Endothelial cell (in vitro differentiated cells): ENCODE data around the gene HRH2. TPM values are rescaled to one million over a fixed set of nuclear protein-coding genes. Genes with fewer than 3 reads are reported as not detected.

Source experiments
- DNase-seq: peaks from one replicate; pipeline ENCODE4 v3.0.0; 2021; ENCODE audit warnings: low spot score
- H3K27ac Mint-ChIP-seq: one replicate; pipeline ENCODE4 v1.8.0; 2021; ENCODE audit warnings: mixed read lengths, inconsistent platforms; ENCODE audit not compliant: unreplicated experiment
- H3K27me3 Mint-ChIP-seq: one replicate; pipeline ENCODE4 v1.8.0; 2021; ENCODE audit warnings: mild to moderate bottlenecking, moderate library complexity, mixed read lengths, inconsistent platforms; ENCODE audit not compliant: unreplicated experiment
- H3K36me3 Mint-ChIP-seq: one replicate; pipeline ENCODE4 v1.8.0; 2021; ENCODE audit warnings: mild to moderate bottlenecking, low read depth, mixed read lengths, inconsistent platforms; ENCODE audit not compliant: unreplicated experiment
- H3K4me1 Mint-ChIP-seq: one replicate; pipeline ENCODE4 v1.8.0; 2021; ENCODE audit warnings: mild to moderate bottlenecking, mixed read lengths, inconsistent platforms; ENCODE audit not compliant: unreplicated experiment
- H3K4me3 Mint-ChIP-seq: one replicate; pipeline ENCODE4 v1.8.0; 2021; ENCODE audit warnings: mild to moderate bottlenecking, mixed read lengths, inconsistent platforms; ENCODE audit not compliant: unreplicated experiment
- H3K9me3 Mint-ChIP-seq: one replicate; pipeline ENCODE4 v1.8.0; 2021; ENCODE audit warnings: mixed read lengths, inconsistent platforms; ENCODE audit not compliant: unreplicated experiment
- total RNA-seq: library from RNA; stranded (reverse); fragmentation: NEBNext Ultra II Directional; extraction: Animal tissue kit (Norgen Biotek cat#: 25700); gene quantifications from one replicate; pipeline ENCODE4 v1.2.1, GENCODE V29; 2021; ENCODE audit not compliant: unreplicated experiment
- TF ChIP-seq, protein P1 (sequence below): fragments of 200-600 bp; sonication (generic); IDR thresholded peaks from one replicate; pipeline ENCODE4 v1.5.0; 2021; ENCODE audit warnings: antibody characterized with exemption; ENCODE audit not compliant: unreplicated experiment

HRH2 gene
- total RNA-seq, 1 donor from 2014 or later, result 0.41 TPM

GRCh38 chr5:175690025-175690424 lies 32.2 kb downstream of the HRH2 start:
- TF ChIP-seq, protein P1, sequence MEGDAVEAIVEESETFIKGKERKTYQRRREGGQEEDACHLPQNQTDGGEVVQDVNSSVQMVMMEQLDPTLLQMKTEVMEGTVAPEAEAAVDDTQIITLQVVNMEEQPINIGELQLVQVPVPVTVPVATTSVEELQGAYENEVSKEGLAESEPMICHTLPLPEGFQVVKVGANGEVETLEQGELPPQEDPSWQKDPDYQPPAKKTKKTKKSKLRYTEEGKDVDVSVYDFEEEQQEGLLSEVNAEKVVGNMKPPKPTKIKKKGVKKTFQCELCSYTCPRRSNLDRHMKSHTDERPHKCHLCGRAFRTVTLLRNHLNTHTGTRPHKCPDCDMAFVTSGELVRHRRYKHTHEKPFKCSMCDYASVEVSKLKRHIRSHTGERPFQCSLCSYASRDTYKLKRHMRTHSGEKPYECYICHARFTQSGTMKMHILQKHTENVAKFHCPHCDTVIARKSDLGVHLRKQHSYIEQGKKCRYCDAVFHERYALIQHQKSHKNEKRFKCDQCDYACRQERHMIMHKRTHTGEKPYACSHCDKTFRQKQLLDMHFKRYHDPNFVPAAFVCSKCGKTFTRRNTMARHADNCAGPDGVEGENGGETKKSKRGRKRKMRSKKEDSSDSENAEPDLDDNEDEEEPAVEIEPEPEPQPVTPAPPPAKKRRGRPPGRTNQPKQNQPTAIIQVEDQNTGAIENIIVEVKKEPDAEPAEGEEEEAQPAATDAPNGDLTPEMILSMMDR, result no peak
- Mint-ChIP-seq H3K4me1 (no peaks in the 10 kb centered on the region), H3K27ac (no peak overlapping the region), H3K36me3 (no peaks in the 10 kb centered on the region), H3K9me3 (no peaks in the 10 kb centered on the region), H3K27me3 (peaks cover 12% of the 10 kb centered on the region), H3K4me3 (no peak overlapping the region)
- no peak for DNase-seq

DNA sequence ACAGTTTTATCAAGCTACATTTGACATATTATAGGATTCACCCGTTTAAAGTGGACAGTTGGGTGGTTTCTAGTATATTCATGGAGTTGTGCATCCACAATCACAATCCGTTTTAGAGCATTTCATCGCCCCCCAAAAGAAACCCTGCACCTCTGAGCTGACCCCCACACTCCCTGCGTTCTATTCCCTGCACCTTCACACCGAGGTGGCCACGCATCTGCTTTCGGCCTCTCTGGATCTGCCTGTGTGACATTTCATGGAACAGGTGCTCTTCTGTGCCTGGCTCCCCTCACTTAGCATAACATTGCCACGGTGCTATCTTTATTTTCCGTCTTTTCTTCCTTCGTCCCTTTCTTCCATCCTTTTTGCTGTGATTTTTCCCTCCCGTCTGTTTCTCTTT lies 32.7 kb downstream of the HRH2 start:
- no peaks in the 10 kb centered on the region for H3K36me3 Mint-ChIP-seq
- no peak overlapping the region for H3K27ac Mint-ChIP-seq
- TF ChIP-seq, protein P1, result no peak
- DNase-seq, result no peak
- no peaks in the 10 kb centered on the region for H3K9me3 Mint-ChIP-seq
- peaks cover 2% of the 10 kb centered on the region for H3K4me1 Mint-ChIP-seq
- H3K27me3 Mint-ChIP-seq, result peaks cover 14% of the 10 kb centered on the region
- H3K4me3 Mint-ChIP-seq, result no peak overlapping the region

DNA sequence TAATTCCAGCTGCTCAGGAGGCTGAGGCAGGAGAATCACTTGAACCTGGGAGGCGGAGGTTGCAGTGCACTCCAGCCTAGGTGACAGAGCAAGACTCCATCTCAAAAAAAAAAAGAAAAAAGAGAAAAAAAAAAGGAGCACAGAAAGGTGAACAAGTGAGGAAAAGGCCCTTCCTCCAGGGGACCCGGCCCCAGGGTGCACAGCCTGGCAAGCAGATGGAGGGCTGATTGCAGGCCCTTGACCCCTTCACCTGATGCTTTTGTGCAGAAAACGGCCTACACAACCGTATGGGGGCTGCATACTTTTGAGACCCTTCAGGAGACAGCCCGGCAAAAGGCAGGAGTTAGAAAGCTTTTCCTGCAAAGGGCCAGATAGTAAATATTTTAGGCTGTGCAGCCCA lies 33.9 kb downstream of the HRH2 start:
- H3K4me3 Mint-ChIP-seq, result no peak overlapping the region
- no peak overlapping the region for H3K27ac Mint-ChIP-seq
- no peak for DNase-seq
- peaks cover 8% of the 10 kb centered on the region for H3K4me1 Mint-ChIP-seq
- peaks cover 15% of the 10 kb centered on the region for H3K27me3 Mint-ChIP-seq
- no peaks in the 10 kb centered on the region for H3K36me3 Mint-ChIP-seq
- TF ChIP-seq, protein P1, result no peak
- H3K9me3 Mint-ChIP-seq, result no peaks in the 10 kb centered on the region

DNA sequence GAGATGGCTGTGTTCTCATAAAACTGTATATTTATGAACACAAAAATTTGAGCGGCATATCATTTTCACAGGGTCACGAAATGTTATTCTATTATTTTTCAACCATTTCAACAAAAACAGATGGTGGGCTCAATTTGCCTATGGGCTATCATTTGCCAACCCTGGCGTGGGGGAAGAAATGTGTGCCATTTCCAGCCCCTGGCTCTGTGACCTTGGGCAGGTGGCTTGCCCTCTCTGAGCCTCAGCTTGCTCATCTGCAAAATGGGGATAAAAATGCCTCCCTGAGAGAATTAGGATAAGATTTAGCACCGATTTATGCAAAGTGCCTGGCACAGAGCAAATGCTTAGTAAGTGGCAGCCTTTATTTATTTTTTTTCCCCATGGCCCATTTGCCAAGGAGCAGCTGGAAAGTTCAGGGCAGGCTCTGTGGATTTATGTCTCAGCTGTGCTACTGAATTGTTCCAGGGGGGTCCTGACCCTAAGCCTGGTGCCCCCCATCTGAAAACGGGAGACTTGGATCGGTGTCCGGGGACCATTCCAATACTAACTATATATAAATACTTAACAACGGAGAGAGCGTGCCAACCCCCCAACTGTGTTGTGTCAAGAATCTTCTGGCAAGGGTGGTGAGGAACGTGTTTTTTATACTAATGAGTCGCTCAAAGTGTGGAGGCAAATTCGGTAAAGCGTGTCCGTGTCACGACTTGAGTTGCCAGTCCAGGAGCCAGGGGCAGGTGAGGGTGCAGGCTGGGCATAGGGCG lies 34.5 kb downstream of the HRH2 start:
- Mint-ChIP-seq H3K4me3 (no peak overlapping the region), H3K9me3 (no peaks in the 10 kb centered on the region), H3K27ac (no peak overlapping the region), H3K27me3 (peaks cover 15% of the 10 kb centered on the region), H3K36me3 (no peaks in the 10 kb centered on the region), H3K4me1 (peaks cover 8% of the 10 kb centered on the region)
- DNase-seq, result no peak
- TF ChIP-seq, protein P1, result no peak

DNA sequence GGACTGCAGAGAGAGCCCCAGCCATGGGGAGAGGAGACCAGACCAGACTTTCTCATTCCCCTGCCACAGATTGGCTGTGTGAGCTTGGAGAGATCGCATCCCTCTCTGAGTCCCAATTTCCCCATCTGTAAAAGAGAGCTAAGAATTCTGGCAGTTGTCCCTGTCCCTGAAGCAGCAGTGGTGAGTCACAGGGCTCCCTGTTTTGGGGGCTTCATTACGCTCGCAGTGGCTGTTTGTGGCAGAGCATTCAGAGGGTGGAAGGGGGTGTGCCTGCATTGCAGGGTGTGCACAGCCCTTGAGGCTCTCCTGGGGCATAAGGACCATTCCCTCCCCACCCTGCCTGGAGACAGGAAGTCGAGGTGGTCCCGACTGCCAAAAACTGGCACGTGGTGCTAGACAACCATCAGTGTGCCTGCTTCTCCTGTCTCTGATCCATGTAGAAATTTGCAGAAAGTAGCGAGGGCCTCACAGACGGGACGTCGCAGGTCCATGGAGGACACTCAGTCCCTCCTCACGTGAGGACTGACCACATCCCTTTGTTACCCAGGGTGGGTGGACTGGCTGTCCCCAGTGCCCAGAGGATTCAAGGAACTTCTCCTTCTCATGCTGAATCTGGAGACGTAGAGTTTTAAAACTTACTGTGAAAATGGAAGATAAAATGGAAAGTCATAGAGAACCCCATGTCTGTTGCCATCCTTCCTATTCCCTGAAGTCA lies 35.3 kb downstream of the HRH2 start:
- Mint-ChIP-seq H3K9me3 (no peaks in the 10 kb centered on the region), H3K27me3 (peaks cover 15% of the 10 kb centered on the region), H3K4me1 (peaks cover 12% of the 10 kb centered on the region), H3K27ac (no peak overlapping the region), H3K4me3 (no peak overlapping the region), H3K36me3 (no peaks in the 10 kb centered on the region)
- TF ChIP-seq, protein P1, result no peak
- no peak for DNase-seq
